ENCODE measurements around the gene CBFA2T2. TPM values are rescaled to one million over a fixed set of nuclear protein-coding genes. Genes with fewer than 3 reads are reported as not detected.

CBFA2T2 gene
- total and polyA plus RNA-seq, 9 donors: 9.4 to 29.8 (median 21.2) TPM

GRCh38 chr20:33685328-33686099, 195.6 kb downstream of the CBFA2T2 start:
- Histone ChIP-seq H3K27me3 (no peaks in the 10 kb centered on the region), H3K9me3 (no peaks in the 10 kb centered on the region), H3K4me3 (peak overlapping the region; percentile 21), H3K36me3 (no peaks in the 10 kb centered on the region), H3K27ac (no peak overlapping the region), H3K4me1 (ENCODE audit: insufficient read depth) (peaks cover 24% of the 10 kb centered on the region)
- intact Hi-C loops (cut with DNase I): no loop called here
- 2 to 5% (median 3%) methylated on average over 31 to 53 of the region's 53 CpGs for WGBS, 3 donors
- DNase-seq: peak in 2 of 5 donors; percentile 46 to 53
- no peak for TF ChIP-seq POLR2A (IDR thresholded peaks at IDR 0.05)
- TF ChIP-seq, protein P1, sequence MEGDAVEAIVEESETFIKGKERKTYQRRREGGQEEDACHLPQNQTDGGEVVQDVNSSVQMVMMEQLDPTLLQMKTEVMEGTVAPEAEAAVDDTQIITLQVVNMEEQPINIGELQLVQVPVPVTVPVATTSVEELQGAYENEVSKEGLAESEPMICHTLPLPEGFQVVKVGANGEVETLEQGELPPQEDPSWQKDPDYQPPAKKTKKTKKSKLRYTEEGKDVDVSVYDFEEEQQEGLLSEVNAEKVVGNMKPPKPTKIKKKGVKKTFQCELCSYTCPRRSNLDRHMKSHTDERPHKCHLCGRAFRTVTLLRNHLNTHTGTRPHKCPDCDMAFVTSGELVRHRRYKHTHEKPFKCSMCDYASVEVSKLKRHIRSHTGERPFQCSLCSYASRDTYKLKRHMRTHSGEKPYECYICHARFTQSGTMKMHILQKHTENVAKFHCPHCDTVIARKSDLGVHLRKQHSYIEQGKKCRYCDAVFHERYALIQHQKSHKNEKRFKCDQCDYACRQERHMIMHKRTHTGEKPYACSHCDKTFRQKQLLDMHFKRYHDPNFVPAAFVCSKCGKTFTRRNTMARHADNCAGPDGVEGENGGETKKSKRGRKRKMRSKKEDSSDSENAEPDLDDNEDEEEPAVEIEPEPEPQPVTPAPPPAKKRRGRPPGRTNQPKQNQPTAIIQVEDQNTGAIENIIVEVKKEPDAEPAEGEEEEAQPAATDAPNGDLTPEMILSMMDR (IDR thresholded peaks at IDR 0.05): no peak
- no peak for TF ChIP-seq EP300 (IDR thresholded peaks at IDR 0.05)

GRCh38 chr20:33686100-33686983, 196.4 kb downstream of the CBFA2T2 start, which contains the start of gene E2F1:
Gene E2F1, minus strand, starts transcription at chr20:33686385. Its CDS starts 121 bp downstream, at chr20:33686264.
- peak; percentile 93 to 97 (median 95) for DNase-seq
- H3K4me1 ChIP-seq (ENCODE audit: insufficient read depth): peaks cover 21% of the 10 kb centered on the region
- peak within 1 kb of the TSS; percentile 50 to 61 for H3K27ac ChIP-seq
- H3K4me3 ChIP-seq: peak within 1 kb of the TSS; percentile 21
- TF ChIP-seq EP300 (IDR thresholded peaks at IDR 0.05): no peak
- TF ChIP-seq, protein P1 (IDR thresholded peaks at IDR 0.05): peak in 2 of 3 donors; percentile 31 to 67
- no peaks in the 10 kb centered on the region for H3K36me3 ChIP-seq
- 2 to 7% (median 3%) methylated on average over 32 to 100 of the region's 101 CpGs for WGBS, 3 donors
- no peaks in the 10 kb centered on the region for H3K9me3 ChIP-seq
- intact Hi-C loops (cut with DNase I): no loop called here
- no peaks in the 10 kb centered on the region for H3K27me3 ChIP-seq

GRCh38 chr20:33686984-33687366, 197.1 kb downstream of the CBFA2T2 start:
- intact Hi-C loops (cut with DNase I): no loop called here

More at GRCh38 chr20:33686984-33687366, 197.1 kb downstream of the CBFA2T2 start:
- no peak for TF ChIP-seq EP300 (IDR thresholded peaks at IDR 0.05)
- TF ChIP-seq POLR2A (IDR thresholded peaks at IDR 0.05): no peak
- TF ChIP-seq, protein P1 (IDR thresholded peaks at IDR 0.05): no peak
- Histone ChIP-seq H3K9me3 (no peaks in the 10 kb centered on the region), H3K4me3 (no peak overlapping the region), H3K27ac (peak overlapping the region; percentile 50 to 61), H3K36me3 (no peaks in the 10 kb centered on the region), H3K27me3 (no peaks in the 10 kb centered on the region), H3K4me1 (ENCODE audit: insufficient read depth) (peaks cover 17% of the 10 kb centered on the region)
- peak in 1 of 5 donors; percentile 37 for DNase-seq
- 80 to 84% (median 82%) methylated on average over 14 of the region's 14 CpGs for WGBS, 3 donors
